ENCODE measurements around the gene AATF.

- TF ChIP-seq, protein P1, sequence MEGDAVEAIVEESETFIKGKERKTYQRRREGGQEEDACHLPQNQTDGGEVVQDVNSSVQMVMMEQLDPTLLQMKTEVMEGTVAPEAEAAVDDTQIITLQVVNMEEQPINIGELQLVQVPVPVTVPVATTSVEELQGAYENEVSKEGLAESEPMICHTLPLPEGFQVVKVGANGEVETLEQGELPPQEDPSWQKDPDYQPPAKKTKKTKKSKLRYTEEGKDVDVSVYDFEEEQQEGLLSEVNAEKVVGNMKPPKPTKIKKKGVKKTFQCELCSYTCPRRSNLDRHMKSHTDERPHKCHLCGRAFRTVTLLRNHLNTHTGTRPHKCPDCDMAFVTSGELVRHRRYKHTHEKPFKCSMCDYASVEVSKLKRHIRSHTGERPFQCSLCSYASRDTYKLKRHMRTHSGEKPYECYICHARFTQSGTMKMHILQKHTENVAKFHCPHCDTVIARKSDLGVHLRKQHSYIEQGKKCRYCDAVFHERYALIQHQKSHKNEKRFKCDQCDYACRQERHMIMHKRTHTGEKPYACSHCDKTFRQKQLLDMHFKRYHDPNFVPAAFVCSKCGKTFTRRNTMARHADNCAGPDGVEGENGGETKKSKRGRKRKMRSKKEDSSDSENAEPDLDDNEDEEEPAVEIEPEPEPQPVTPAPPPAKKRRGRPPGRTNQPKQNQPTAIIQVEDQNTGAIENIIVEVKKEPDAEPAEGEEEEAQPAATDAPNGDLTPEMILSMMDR (IDR thresholded peaks at IDR 0.05) = no peak
- no peak for TF ChIP-seq NR3C1 (CRISPR knock-in tag; conservative IDR thresholded peaks at IDR 0.05; ENCODE audit: low read depth)
- TF ChIP-seq ATF2 (CRISPR knock-in tag; IDR thresholded peaks at IDR 0.05; ENCODE audit: borderline replicate concordance, low read depth) = no peak
- no peak for TF ChIP-seq ZSCAN18 (CRISPR knock-in tag; IDR thresholded peaks at IDR 0.05)
- TF ChIP-seq ZBTB43 (CRISPR knock-in tag; IDR thresholded peaks at IDR 0.05) = no peak
- TF ChIP-seq RELA (CRISPR knock-in tag; IDR thresholded peaks at IDR 0.05; ENCODE audit: borderline replicate concordance) = no peak
- TF ChIP-seq, protein P2, sequence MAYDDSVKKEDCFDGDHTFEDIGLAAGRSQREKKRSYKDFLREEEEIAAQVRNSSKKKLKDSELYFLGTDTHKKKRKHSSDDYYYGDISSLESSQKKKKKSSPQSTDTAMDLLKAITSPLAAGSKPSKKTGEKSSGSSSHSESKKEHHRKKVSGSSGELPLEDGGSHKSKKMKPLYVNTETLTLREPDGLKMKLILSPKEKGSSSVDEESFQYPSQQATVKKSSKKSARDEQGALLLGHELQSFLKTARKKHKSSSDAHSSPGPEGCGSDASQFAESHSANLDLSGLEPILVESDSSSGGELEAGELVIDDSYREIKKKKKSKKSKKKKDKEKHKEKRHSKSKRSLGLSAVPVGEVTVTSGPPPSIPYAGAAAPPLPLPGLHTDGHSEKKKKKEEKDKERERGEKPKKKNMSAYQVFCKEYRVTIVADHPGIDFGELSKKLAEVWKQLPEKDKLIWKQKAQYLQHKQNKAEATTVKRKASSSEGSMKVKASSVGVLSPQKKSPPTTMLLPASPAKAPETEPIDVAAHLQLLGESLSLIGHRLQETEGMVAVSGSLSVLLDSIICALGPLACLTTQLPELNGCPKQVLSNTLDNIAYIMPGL (CRISPR knock-in tag; IDR thresholded peaks at IDR 0.05) = no peak
These were observed 93.2 kb downstream of the AATF start for GRCh38 chr17:37041932-37042331.

Measured in WTC11 (cell line).